K562 (cell line): ENCODE results near the gene OPA1. TPM values are rescaled to one million over a fixed set of nuclear protein-coding genes. Genes with fewer than 3 reads are reported as not detected.

Experiments used
- AFF1 ChIP-seq, 2 experiments: fragments of 450-650 bp; IDR thresholded peaks; 2 replicates each; pipeline ENCODE4 v1.6.1; 2018; ENCODE audit warnings: mild to moderate bottlenecking in 2 of 2, low read depth in 1 of 2; ENCODE audit not compliant: partially characterized antibody in 2 of 2
- DACH1 ChIP-seq: fragments of 450-650 bp; IDR thresholded peaks from 2 replicates; pipeline ENCODE4 v1.6.1; 2018; ENCODE audit not compliant: partially characterized antibody
- ELF4 ChIP-seq: fragments of 450-650 bp; formaldehyde crosslinking; IDR thresholded peaks from 2 replicates; pipeline ENCODE4 v1.4.0; 2022; ENCODE audit warnings: missing genetic modification characterization
- EP300 ChIP-seq: IDR thresholded peaks from 2 replicates; pipeline ENCODE4 v1.6.1; 2012; ENCODE audit warnings: low read length, improper control_type of control experiment
- HEY1 ChIP-seq: fragments of 250-450 bp; sonication (Bioruptor Pico); IDR thresholded peaks from 2 replicates; pipeline ENCODE4 v1.5.0; 2020; ENCODE audit warnings: mild to moderate bottlenecking, moderate library complexity, borderline replicate concordance
- MAZ ChIP-seq, 2 experiments: fragments of 450-650 bp in 1 of 2; sonication (generic) in 1 of 2; formaldehyde crosslinking; IDR thresholded peaks in 1 of 2; conservative IDR thresholded peaks in 1 of 2; 2 replicates each; pipeline versions ENCODE4 v1.4.0 to v1.5.0; 2020; ENCODE audit warnings: mild to moderate bottlenecking in 1 of 2, missing genetic modification reagents in 1 of 2
- MCM7 ChIP-seq, 2 experiments: fragments of 450-650 bp; IDR thresholded peaks; 2 replicates each; pipeline ENCODE4 v1.6.1; 2016 to 2018
- NFRKB ChIP-seq: fragments of 450-650 bp; IDR thresholded peaks from 2 replicates; pipeline ENCODE4 v1.6.1; 2016; ENCODE audit warnings: low read depth
- POLR2AphosphoS5 ChIP-seq: IDR thresholded peaks from 2 replicates; pipeline ENCODE4 v1.6.1; 2011; ENCODE audit warnings: mild to moderate bottlenecking, low read depth, low read length, moderate library complexity; ENCODE audit not compliant: control insufficient read depth, insufficient read depth
- RBM25 ChIP-seq: fragments of 200-400 bp; formaldehyde crosslinking; IDR thresholded peaks from 2 replicates; pipeline ENCODE4 v1.6.1; 2018; ENCODE audit warnings: low read length, low read depth, moderate library complexity; ENCODE audit not compliant: severe bottlenecking
- SMARCC2 ChIP-seq: fragments of 450-650 bp; IDR thresholded peaks from 2 replicates; pipeline ENCODE4 v1.6.1; 2017; ENCODE audit warnings: antibody characterized with exemption, moderate library complexity, mild to moderate bottlenecking, low read depth
- ZNF134 ChIP-seq: fragments of 250-450 bp; sonication (Bioruptor Pico); conservative IDR thresholded peaks from 2 replicates; pipeline ENCODE4 v1.4.0; 2020
- ZNF24 ChIP-seq: fragments of 450-650 bp; IDR thresholded peaks from 2 replicates; pipeline ENCODE4 v1.6.1; 2016
- polyA plus RNA-seq, 8 experiments: library from polyadenylated mRNA; depleted of rRNA in 4 of 8; stranded (reverse) in 5 of 8; unstranded in 3 of 8; fragments of >200 nt; fragmentation: Nextera tagmentation in 2 of 8; fragmentation: Illumina TruSeq in 1 of 8; extraction: Ambion mirVana in 2 of 8; extraction: Trizol in 1 of 8; gene quantifications; 2 replicates each; pipeline versions ENCODE4 v1.2.1 to v1.2.3, GENCODE V29; 2011 to 2014; ENCODE audit warnings: inconsistent platforms in 1 of 8, missing spikeins in 1 of 8
- total RNA-seq, 7 experiments: library from RNA; depleted of rRNA in 6 of 7; stranded (reverse); fragments of >200 nt in 6 of 7; fragmentation: Illumina TruSeq in 2 of 7; extraction: Trizol in 2 of 7; gene quantifications; 2 replicates each; pipeline versions ENCODE4 v1.2.1 to v1.2.3, GENCODE V29; 2011 to 2021; ENCODE audit warnings: low replicate concordance in 1 of 7
- TF ChIP-seq, protein P1 (sequence below), 2 experiments: fragments of 450-650 bp; formaldehyde crosslinking in 1 of 2; IDR thresholded peaks; 2 replicates each; pipeline versions ENCODE4 v1.4.0 to v1.6.1; 2014 to 2020; ENCODE audit warnings: mild to moderate bottlenecking in 2 of 2, borderline replicate concordance in 1 of 2, low read depth in 1 of 2
- TF ChIP-seq, protein P2 (sequence below): fragments of 450-650 bp; IDR thresholded peaks from 2 replicates; pipeline ENCODE4 v1.6.1; 2016; ENCODE audit warnings: low read depth, mild to moderate bottlenecking, moderate library complexity

The OPA1 gene
- total and polyA plus RNA-seq, 9 of the 15 experiments (the other 6 are each of a cell fraction or from before 2014, with no cell fraction given), result 19.7 to 127 (median 94.7) TPM

DNA sequence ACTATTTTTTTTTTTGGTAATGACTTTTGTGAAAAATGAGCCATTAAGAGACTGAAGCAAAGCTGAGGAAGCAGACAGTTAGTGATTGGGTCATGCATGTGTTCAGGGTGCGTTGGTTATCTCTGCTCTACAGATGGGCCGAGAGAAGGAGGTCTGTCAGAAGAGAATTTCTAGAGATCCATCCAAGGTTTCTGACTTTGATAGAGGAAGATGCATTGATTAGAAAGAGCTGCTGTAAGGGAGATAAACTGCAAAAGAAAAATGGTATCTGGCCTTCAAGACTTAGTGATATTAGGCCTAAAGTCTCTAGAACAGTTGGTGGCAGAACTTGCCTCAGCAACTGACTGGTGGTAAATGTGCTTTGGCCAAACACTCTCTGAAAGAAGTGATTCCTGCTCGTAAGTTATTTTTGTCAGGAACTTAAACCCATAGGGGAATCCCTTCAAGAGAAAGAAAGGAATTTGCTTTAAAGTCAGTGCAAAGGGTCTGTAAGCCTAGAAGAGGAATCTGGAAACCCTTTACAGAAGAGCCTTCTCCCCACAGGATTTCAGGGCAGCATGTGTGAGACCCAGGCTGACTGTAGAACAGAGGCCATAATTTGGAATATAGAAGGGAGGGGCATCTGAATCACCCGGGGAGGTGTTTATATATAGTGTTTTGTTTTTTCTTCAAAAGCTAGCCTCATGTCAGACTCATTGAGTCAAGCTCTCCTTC is 67.8 kb downstream of the OPA1 start (continued):
- TF ChIP-seq POLR2AphosphoS5, result peak; percentile 98
- TF ChIP-seq EP300, result peak; percentile 100
- peak; percentile 96 for TF ChIP-seq ELF4
- TF ChIP-seq, protein P1, sequence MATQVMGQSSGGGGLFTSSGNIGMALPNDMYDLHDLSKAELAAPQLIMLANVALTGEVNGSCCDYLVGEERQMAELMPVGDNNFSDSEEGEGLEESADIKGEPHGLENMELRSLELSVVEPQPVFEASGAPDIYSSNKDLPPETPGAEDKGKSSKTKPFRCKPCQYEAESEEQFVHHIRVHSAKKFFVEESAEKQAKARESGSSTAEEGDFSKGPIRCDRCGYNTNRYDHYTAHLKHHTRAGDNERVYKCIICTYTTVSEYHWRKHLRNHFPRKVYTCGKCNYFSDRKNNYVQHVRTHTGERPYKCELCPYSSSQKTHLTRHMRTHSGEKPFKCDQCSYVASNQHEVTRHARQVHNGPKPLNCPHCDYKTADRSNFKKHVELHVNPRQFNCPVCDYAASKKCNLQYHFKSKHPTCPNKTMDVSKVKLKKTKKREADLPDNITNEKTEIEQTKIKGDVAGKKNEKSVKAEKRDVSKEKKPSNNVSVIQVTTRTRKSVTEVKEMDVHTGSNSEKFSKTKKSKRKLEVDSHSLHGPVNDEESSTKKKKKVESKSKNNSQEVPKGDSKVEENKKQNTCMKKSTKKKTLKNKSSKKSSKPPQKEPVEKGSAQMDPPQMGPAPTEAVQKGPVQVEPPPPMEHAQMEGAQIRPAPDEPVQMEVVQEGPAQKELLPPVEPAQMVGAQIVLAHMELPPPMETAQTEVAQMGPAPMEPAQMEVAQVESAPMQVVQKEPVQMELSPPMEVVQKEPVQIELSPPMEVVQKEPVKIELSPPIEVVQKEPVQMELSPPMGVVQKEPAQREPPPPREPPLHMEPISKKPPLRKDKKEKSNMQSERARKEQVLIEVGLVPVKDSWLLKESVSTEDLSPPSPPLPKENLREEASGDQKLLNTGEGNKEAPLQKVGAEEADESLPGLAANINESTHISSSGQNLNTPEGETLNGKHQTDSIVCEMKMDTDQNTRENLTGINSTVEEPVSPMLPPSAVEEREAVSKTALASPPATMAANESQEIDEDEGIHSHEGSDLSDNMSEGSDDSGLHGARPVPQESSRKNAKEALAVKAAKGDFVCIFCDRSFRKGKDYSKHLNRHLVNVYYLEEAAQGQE (IDR thresholded peaks at IDR 0.05; ENCODE audit: borderline replicate concordance), result peak; percentile 16; the same call in 1 of the 2 replicates
- TF ChIP-seq, protein P1 (CRISPR knock-in tag; IDR thresholded peaks at IDR 0.05; ENCODE audit: low read depth), result no peak
- TF ChIP-seq HEY1, result 0 out of 2 replicates have a peak, but pooled peaks have one; percentile 29
- TF ChIP-seq NFRKB, result peak; percentile 73
- TF ChIP-seq, protein P2, sequence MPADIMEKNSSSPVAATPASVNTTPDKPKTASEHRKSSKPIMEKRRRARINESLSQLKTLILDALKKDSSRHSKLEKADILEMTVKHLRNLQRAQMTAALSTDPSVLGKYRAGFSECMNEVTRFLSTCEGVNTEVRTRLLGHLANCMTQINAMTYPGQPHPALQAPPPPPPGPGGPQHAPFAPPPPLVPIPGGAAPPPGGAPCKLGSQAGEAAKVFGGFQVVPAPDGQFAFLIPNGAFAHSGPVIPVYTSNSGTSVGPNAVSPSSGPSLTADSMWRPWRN, result peak; percentile 92
- TF ChIP-seq RBM25, result no peak
- TF ChIP-seq SMARCC2, result peak; percentile 99
- peak in 1 of 2 experiments; percentile 56; a peak in 1 of 4 replicates for TF ChIP-seq MAZ (CRISPR knock-in tag; conservative IDR thresholded peaks at IDR 0.05 in 1 of 2, IDR thresholded peaks at IDR 0.05 in 1 of 2)
- TF ChIP-seq DACH1, result peak; percentile 90
- 0 out of 2 replicates have a peak, but pooled peaks have one; percentile 47 for TF ChIP-seq ZNF134
- no peak for TF ChIP-seq MCM7 (IDR thresholded peaks at IDR 0.05)
- TF ChIP-seq ZNF24, result peak; percentile 85
- TF ChIP-seq AFF1 (IDR thresholded peaks at IDR 0.05; ENCODE audit: low read depth in 1 of 2, partially characterized antibody in 2 of 2), result peak in 1 of 2 experiments; percentile 96
